NCI-H226 (cell line): ENCODE data around the gene FAM174C.

Experiments
- DNase-seq: peaks from one replicate; pipeline ENCODE4 v3.0.0-alpha.2; 2015

The FAM174C gene

GRCh38 chr19:1275976-1276627 lies 772 bp downstream of the FAM174C start:
- DNase-seq, result no peak

DNA sequence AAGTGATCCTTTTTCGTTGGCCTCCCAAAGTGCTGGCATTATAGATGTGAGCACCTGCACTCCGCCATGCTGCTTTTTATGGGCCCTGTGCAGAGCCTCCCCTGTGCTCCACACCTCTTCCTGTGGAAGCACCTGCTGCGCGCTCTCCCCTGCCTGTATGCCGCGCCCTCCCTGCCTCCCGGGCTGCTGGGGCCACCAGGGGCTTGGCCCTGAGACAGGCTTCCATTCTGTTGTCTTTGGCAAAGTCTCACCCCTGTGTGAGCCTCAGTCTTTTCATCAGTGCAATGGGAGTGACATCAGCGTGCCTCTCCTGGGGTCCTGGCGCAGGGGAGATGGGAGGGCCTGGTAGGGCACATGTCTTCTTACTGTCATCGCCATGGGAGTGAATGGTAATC lies 1.3 kb downstream of the FAM174C start:
- DNase-seq, result no peak

GRCh38 chr19:1277061-1277460 lies 1.7 kb downstream of the FAM174C start:
- DNase-seq, result no peak

- no peak for DNase-seq
Measured at GRCh38 chr19:1278074-1278473, 2.7 kb downstream of the FAM174C start.

DNA sequence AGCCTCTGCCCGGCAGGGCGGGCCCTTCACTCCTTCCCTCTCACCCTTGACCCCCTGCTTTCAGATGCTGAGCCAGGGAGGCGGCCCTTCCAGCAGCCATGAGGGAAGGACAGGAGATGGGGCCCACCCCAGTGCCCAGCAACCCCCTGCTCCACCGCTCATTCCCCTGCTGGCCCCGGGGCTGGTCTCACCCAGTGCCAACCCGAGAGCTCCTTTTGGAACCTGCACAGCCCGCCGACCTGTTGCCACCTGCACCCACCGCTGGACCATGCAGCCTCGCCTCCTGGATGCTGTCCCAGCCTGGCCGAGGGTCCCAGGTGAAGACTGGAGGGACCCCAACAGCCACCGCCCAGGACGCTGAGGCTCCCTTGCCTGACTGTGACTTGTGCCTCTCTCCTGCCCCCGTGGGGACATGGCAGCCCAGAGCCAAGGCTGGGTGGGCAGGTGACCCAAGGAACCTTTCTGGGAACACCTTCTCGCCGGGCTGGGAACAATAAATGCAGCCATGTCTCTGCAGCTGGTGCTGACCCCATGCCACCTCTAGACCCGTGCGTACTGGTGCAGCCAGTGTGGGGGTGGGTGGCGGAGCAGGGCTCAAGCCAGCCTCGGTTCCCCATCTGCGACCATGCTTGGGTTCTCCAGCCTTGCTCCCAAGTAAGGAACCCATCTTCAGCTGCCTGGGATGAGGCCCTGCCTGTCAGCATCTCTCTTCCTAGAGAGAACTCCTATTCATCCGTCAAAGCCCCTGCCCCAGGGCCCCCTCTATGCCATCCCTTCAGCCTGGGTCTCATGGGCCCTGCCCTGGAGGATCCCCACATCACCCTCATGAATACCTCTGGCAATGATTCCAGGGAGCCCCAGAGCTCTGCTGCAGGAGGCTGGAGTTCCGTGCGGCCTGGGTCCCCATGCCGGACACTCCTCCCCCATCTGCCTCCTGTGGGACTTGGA lies 3.7 kb downstream of the FAM174C start:
- DNase-seq, result peak; percentile 0

DNA sequence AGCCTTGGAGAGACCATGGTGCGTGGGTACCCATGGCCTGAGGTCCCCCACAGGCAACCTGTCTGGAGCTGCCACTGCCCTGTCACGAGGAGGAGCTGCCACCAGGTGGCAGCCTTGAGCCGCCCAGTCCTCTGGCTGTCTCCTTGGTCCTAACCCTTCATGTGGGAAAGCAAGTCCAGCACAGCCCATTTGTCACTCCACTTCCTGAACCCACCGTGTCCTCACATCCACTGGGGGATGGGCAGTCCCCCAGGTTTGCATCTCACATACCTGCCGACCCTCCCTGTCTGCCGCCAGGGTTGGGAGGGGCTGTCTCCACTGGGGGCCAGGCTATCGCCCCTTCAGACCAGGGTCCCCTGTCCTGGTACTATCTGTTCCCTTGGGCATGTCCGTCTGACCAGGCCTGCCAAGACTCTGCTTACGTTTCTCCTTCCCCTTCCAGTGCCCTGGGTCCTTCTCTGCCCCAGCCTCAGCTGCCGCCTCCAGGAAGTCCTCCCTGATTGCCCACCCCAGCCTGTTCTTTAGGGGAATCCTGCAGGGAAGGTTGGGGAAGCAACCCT lies 4.5 kb downstream of the FAM174C start:
- peak; percentile 41 for DNase-seq

- DNase-seq, result no peak
Measured at GRCh38 chr19:1280636-1281568, 5.6 kb downstream of the FAM174C start.

DNA sequence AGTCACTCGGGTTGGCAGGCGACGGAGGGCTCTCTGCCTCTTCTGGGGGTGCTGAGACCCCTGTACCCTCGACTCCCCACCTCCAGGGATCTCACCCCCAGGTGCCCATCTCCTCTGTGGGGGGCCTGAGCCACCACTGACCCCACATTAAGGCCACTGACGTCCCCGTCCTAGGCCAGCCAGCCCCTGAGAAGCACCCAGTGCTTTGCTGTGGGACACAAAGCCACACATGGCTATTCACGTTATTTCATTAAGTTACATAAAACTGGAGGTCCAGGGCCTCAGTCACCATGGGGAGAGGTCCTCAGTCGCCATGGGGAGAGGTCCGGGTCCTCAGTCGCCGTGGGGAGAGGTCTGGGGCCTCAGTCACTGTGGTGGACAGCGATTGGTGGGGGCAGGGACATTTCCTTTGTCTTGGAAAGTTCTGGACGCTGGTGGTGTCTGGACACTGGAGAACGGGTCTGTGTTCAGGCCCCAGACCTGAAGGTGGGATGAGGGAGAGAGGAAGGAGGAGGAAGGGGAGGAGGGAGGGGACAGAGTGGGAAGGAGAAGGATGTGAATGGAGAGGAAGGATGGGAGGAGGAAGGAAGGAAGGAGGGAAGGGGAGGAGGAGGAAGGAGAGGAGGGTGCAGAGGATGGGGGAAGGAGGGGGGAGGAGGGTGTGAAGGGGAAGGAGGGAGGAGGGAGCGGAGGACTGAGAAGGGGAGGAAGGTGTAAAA lies 6.4 kb downstream of the FAM174C start:
- DNase-seq, result no peak

DNA sequence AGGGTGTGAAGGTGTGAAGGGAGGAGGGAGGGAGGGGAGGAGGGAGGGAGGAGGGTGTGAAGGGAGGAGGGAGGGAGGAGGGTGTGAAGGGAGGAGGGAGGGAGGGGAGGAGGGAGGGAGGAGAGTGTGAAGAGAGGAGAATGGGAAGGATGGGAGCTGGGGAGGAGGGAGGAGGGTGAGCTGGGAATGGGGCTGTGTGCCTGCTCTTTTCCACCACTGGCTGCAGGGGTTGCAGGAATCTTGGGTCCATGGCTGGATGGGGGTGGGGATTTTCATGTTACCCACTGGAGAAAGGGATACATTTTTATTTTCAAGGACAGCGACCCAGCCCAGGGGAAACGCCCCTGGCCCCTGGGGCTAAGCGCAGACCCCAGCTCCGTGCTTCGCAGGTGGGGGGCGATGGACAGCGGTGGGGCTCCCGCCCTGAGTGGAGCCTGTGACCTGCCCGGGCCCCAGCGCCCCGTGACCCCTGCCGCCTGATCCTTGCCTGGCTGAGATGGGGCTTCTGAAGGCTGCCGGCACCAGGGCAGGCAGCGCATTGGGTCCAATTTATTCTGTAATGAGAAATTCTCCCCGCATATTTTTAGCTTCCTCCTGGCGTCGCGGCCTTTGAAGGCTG lies 7.4 kb downstream of the FAM174C start:
- no peak for DNase-seq

GRCh38 chr19:1283207-1283916 lies 8.0 kb downstream of the FAM174C start:
- no peak for DNase-seq

GRCh38 chr19:1283917-1284292 lies 8.6 kb downstream of the FAM174C start:
- DNase-seq, result no peak

DNA sequence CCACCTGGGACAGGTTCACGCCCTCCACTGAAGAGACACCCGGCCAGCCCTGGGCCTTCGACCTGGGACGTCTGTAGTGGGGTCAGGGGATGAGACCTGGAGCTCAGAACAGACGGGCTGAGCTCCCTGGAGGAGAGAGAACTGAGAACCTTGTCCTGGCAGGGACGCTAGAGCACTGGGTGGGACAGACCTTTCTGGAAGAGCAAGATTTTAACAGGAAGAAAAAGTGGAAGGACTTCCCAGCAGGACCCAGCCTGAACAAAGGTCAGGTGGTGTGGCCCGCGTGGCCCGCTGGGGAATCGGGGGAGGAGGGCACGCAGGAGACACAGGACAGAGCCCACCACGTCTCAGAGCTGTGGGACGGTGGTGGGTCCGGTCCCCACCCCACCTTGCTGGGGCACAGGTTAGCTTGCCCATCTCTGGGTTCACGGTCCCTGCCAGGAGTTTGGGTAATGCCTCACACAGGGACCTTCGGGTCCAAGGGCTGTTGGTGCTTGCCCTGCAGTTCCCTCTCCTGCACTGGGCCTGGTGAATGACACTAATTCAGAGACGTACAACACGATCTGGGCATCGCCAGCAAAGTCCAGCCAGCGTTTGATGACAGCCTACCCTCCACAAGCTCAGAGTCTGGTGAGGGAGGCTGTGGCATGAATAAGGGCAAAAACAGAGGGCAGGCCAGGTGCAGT lies 9.1 kb downstream of the FAM174C start:
- DNase-seq, result no peak

GRCh38 chr19:1284979-1285736 lies 9.8 kb downstream of the FAM174C start:
- no peak for DNase-seq

DNA sequence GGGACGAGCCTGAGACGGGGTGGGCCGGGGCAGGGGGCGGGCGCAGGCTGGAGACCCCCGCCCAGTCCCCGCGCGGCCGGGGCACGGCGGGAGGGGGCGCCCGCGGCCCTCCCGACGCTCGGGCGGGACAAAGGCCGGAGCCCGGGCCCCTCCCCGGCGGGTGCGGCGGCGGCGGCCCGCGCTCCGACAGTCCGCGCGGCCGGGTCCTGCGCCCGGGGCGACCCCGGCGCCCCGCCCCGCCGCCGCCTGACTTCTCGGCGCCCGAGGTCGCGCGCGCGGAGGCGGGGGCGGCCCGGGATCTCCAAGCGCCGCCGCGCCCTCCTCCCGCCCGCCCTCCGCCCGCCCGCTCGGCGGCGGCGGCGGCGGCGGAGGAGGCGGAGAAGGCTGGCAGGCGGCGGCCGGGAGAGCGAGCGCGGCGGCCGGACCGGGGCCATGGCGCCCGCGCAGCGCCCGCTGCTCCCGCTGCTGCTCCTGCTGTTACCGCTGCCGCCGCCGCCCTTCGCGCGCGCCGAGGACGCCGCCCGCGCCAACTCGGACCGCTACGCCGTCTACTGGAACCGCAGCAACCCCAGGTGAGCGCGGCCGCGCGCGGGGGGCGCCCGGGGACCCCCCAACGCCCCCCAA lies 10.5 kb downstream of the FAM174C start, which contains the start of gene EFNA2:
EFNA2 (plus strand) TSS at position 137 of the 624 bp plus-strand sequence; CDS start at position 433, 296 bp downstream.
- DNase-seq, result no peak

DNA sequence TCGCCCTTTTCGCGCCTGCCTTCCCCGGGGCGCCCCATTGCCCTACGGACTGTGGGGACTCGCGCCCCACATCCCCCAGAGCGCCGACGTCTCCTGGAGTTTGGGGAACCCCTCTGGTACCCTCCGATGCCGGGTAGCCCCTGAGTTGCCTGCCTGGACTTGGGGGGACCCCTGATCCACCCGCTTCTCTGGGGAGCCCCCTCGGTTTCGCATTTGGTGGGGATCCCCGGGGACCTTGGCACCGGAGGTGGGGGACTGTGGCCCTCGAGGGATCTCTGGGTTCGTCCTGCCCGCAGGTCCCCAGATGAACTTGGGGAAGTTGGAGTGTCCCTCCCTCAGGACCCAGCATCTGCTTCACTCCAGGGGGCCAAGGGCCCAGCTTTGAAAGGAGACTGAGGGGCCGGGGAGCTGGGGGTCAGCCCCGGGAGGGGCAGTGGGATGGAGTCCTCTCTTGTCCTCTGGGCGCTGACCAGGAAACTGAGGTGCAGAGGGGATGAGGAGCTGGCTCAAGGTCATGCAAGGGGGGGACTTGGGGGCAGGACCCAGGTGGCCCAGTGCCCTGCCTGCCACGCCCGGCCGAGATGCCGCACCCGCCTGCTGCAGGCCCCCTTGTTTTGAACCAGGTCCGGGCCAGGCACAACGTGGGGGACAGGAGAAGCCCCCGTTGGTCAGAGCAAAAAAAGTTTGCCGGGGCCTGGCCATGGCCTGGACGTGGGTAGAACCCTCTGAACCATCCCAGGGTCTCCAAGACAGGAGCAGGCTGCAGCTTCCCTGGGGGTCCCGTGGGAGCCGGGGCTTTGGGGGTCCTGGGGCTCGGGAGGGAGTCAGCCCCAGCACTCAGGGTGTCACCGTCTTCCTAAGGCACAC lies 11.4 kb downstream of the FAM174C start:
- no peak for DNase-seq

DNA sequence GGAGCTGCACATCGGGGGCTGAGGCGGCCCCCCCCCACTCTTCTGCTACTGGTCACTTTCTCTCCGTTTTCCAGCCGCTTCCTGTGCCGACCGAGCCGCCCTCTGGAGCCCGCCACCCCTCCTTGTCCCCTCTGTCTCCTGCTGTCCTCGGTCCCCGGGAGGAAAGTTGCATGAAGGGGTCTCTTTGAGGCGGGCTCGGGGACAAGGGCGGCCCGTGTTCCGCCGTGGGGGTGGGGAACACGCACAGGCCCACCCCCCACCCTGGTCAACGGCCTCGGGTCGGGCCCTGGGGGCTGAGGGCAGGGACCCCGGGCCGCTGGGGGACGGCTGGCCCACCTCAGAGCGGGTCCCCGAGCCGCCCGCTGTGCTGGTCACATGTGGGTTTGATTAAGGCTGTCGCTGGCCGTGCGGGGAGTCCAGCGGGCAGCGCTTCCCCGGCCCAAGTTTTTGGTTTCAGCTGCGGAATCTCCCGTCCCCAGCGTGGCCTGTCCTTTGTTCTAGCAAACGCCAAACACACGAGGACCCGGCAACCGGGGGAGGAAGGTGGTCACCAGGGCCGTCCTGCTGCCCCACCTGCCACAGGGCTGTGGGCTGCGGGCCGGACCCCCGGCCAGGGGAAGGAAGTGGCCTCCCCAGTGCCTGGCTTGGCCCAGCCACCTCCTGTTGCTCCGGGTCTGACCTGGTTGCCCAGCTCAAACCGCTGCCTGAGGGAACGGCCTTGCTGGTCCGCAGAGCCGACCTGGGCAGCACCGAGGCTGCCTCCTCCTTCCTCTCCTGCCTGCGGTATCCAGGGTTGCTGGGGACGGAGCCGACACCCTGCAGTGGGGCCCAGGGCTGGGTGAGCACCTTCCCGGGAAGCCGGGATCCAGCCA lies 12.3 kb downstream of the FAM174C start:
- no peak for DNase-seq

DNA sequence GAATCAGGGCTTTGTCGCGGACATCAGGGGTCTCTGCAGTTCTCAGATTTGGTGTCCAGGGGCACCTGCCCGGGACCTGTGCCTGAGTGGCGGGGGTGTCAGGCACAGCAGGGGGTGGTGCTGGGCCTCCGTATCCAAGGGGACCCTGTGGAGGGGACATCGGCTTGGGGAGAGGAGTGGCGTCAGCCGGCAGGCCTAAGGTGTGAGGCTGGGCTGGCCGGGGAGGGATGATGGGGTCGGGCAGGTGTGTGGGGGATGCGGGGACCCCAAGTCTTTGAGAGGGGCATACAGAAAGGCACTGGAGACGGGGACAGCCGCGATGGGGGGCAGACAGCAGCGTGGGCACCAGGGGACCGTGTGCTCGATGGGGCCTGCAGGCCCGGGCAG lies 12.9 kb downstream of the FAM174C start:
- no peak for DNase-seq
